Ovary (tissue), 9 donors: ENCODE data around the gene SLC35D3. TPM values are rescaled to one million over a fixed set of nuclear protein-coding genes. Genes with fewer than 3 reads are reported as not detected.
"Not testable (repeated sequence)": the region's sequence is repeated elsewhere in the genome, so short reads cannot be mapped to it uniquely, and the experiment has no call there.

ENCODE experiments used
- DNase-seq, 5 donors: peaks; one replicate each; pipeline ENCODE4 v3.0.0-alpha.2; 2019 to 2020
- H3K27ac ChIP-seq, 2 donors: fragments of 200-600 bp; one replicate each; pipeline versions ENCODE4 v1.5.1 to v1.8.0; 2019 to 2022
- H3K27me3 ChIP-seq: fragments of 200-600 bp; one replicate; pipeline ENCODE4 v1.8.0; 2022
- H3K36me3 ChIP-seq: fragments of 200-600 bp; sonication (generic); one replicate; pipeline ENCODE4 v1.5.1; 2019
- H3K4me1 ChIP-seq: one replicate; pipeline ENCODE4 v1.8.1; 2013; ENCODE audit warnings: mild to moderate bottlenecking, moderate library complexity; ENCODE audit not compliant: insufficient read depth
- H3K4me3 ChIP-seq: fragments of 200-600 bp; sonication (generic); one replicate; pipeline ENCODE4 v1.5.1; 2017
- H3K9me3 ChIP-seq, 2 donors: fragments of 200-600 bp in 1 of 2; sonication (generic) in 1 of 2; one replicate each; pipeline versions ENCODE4 v1.5.1 to v1.8.1; 2013 to 2019; ENCODE audit warnings: mild to moderate bottlenecking in 1 of 2, moderate library complexity in 1 of 2
- EP300 ChIP-seq: sonication (generic); formaldehyde crosslinking; IDR thresholded peaks from one replicate; pipeline ENCODE4 v1.6.1; 2017; ENCODE audit warnings: antibody characterized with exemption
- POLR2A ChIP-seq: fragments of 450-650 bp; IDR thresholded peaks from one replicate; pipeline ENCODE4 v1.6.1; 2017; ENCODE audit warnings: antibody characterized with exemption, mild to moderate bottlenecking, moderate library complexity
- WGBS, 3 donors: extraction: QIAGEN DNeasy Blood & Tissue Kit in 1 of 3; methylation state at CpG; one replicate each; pipeline versions ENCODE4 v1.1.5 to v1.1.7; 2013 to 2017; 5-methylcytosine and 5-hydroxymethylcytosine counted together
- intact Hi-C, 4 donors: fragments of 100-400 bp; cut with DNase I; formaldehyde crosslinking; loops; one replicate each; pipeline versions ENCODE4 v1.11.0 to v1.15.1; 2022 to 2023
- polyA plus RNA-seq, 2 donors: library from polyadenylated mRNA; stranded (reverse); fragments of 200-250 nt in 1 of 2; fragments of 350-450 nt in 1 of 2; fragmentation: Illumina TruSeq in 1 of 2; extraction: RNeasy Lipid Tissue Mini Kit (QIAGEN cat#74804) in 1 of 2; gene quantifications; one replicate each; pipeline ENCODE4 v1.2.3, GENCODE V29; 2013 to 2014
- total RNA-seq, 7 donors: library from RNA; depleted of rRNA in 2 of 7; stranded (reverse); fragments of >200 nt in 2 of 7; fragmentation: NEBNext Ultra II Directional in 3 of 7; extraction: Animal tissue kit (Norgen Biotek cat#: 25700) in 3 of 7; gene quantifications; one replicate each; pipeline versions ENCODE4 v1.1.0 to v1.2.4, GENCODE V29; 2016 to 2023
- TF ChIP-seq, protein P1 (sequence below), 3 donors: fragments of 450-650 bp in 2 of 3; fragments of 200-600 bp in 1 of 3; IDR thresholded peaks; one replicate each; pipeline versions ENCODE4 v1.5.1 to v1.8.0; 2016 to 2022; ENCODE audit warnings: antibody characterized with exemption in 3 of 3, mild to moderate bottlenecking in 1 of 3
- donor health status: DM: no; HTN: no; CAD: no; lungs with moderate emphysema.
- donor health status: DM: no; HTN: no; CAD: no.
- donor health status: Bipolar disorder and iron deficiency.
- donor health status: DM: yes; HTN: yes; CAD: no.
- donor health status: DM: no; HTN: no; CAD: no.
- donor health status: DM: yes; HTN: yes; CAD: no.

SLC35D3 gene
- total and polyA plus RNA-seq, 9 donors = 0.02 TPM; not detected in 8

DNA sequence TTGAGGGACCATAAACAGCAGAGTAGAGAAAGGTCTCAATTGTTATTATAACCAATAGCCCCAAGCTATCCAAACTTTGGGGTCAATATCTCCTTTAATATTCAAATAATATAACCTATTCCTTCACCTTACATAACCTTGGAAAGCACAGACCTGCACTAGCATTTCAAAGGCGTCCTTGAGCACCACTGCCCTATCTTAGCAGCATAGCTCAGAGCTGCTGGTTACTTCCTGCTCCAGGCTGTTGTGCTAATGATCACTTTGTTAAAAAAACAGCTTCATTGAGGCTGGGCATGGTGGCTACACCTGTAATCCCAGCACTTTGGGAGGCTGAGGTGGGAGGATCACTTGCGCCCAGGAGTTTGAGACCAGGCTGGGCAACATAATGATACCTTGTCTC lies 10.5 kb downstream of the SLC35D3 start:
- intact Hi-C loops = no loop called here
- no peak for DNase-seq

DNA sequence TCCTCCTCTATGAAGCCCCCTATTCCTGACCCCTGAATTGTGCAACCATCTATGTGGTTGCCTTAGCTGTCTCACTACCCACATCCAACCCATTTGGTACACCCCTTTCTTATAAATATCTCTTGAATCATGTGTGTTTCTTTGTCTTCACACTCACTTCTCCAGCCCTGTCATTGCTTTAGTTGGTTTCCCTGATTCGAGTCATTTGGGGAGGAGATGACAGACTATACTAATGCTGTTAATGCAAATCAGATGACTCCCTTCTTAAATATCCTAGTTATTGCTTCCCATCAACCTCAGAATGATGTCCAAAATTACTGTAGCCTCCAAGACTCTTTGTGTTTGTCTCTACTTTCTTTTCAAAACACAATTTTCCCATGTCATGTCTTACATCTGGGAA lies 23.0 kb downstream of the SLC35D3 start:
- TF ChIP-seq EP300 = no peak
- TF ChIP-seq, protein P1, sequence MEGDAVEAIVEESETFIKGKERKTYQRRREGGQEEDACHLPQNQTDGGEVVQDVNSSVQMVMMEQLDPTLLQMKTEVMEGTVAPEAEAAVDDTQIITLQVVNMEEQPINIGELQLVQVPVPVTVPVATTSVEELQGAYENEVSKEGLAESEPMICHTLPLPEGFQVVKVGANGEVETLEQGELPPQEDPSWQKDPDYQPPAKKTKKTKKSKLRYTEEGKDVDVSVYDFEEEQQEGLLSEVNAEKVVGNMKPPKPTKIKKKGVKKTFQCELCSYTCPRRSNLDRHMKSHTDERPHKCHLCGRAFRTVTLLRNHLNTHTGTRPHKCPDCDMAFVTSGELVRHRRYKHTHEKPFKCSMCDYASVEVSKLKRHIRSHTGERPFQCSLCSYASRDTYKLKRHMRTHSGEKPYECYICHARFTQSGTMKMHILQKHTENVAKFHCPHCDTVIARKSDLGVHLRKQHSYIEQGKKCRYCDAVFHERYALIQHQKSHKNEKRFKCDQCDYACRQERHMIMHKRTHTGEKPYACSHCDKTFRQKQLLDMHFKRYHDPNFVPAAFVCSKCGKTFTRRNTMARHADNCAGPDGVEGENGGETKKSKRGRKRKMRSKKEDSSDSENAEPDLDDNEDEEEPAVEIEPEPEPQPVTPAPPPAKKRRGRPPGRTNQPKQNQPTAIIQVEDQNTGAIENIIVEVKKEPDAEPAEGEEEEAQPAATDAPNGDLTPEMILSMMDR (IDR thresholded peaks at IDR 0.05) = no peak
- TF ChIP-seq POLR2A = no peak
- Histone ChIP-seq H3K27me3 (no peaks in the 10 kb centered on the region), H3K4me3 (no peak overlapping the region), H3K4me1 (no peaks in the 10 kb centered on the region), H3K36me3 (no peaks in the 10 kb centered on the region), H3K27ac (no peak overlapping the region), H3K9me3 (no peaks in the 10 kb centered on the region)
- WGBS, 3 donors = 77 to 81% (median 78%) methylated on average over 1 of the region's 1 CpG
- DNase-seq = no peak
- intact Hi-C loops = no loop called here

More for the DNA sequence above, 10.5 kb downstream of the SLC35D3 start:
- Histone ChIP-seq H3K9me3 (no peaks in the 10 kb centered on the region), H3K4me1 (no peaks in the 10 kb centered on the region), H3K27ac (no peak overlapping the region), H3K4me3 (no peak overlapping the region), H3K27me3 (no peaks in the 10 kb centered on the region), H3K36me3 (no peaks in the 10 kb centered on the region)
- TF ChIP-seq POLR2A (no peak), EP300 (no peak)
- TF ChIP-seq, protein P1 (IDR thresholded peaks at IDR 0.05) = no peak
- 68 to 74% (median 72%) methylated on average over 2 of the region's 2 CpGs for WGBS, 3 donors

DNA sequence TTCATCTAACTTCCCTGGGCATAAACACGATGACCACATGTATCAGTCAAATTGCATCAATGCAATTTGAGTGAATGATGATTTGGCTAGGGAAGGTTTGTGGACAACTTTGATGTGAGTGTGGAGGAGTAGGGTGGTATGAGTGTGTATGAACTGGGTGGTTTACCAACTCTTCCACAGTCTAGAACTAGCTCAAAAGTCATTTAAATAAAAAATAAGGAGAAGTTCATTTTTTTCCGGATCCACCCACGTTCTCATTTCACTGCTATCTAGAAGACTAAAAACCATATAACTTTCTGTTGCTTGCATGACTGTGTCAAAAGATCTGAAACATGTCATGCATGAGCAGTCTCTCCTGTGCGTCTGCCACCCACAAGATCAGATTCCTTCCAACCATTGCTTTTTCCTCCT lies 23.6 kb downstream of the SLC35D3 start:
- DNase-seq = no peak
- H3K4me1 ChIP-seq = no peaks in the 10 kb centered on the region
- 46 to 67% (median 53%) methylated on average over 4 of the region's 4 CpGs for WGBS, 3 donors
- no peak overlapping the region for H3K4me3 ChIP-seq
- intact Hi-C loops = no loop called here
- no peaks in the 10 kb centered on the region for H3K9me3 ChIP-seq
- H3K27ac ChIP-seq = no peak overlapping the region
- TF ChIP-seq EP300 = no peak
- no peak for TF ChIP-seq POLR2A
- TF ChIP-seq, protein P1 (IDR thresholded peaks at IDR 0.05) = no peak
- H3K36me3 ChIP-seq = no peaks in the 10 kb centered on the region
- no peaks in the 10 kb centered on the region for H3K27me3 ChIP-seq

DNA sequence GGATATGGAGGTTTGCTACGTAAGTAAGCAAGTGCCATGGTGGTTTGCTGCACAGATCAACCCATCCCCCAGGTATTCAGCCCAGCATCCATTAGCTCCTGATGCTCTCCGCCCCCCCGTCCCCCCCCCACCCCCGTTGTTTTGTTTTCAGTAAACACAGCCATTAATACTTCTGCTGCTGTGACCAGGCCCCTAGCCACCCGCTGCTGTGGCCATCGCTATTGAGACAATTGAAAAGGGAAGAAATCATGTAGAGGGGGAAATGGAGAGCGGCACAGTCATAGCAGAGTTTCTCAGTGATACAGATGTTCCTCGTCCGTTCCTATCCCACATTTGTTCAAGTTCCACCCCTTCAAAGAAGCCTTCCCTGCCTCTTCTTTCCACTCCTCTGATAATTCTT lies 24.9 kb downstream of the SLC35D3 start:
- no peaks in the 10 kb centered on the region for H3K9me3 ChIP-seq
- WGBS, 3 donors = 45 to 50% (median 48%) methylated on average over 9 of the region's 9 CpGs

DNA sequence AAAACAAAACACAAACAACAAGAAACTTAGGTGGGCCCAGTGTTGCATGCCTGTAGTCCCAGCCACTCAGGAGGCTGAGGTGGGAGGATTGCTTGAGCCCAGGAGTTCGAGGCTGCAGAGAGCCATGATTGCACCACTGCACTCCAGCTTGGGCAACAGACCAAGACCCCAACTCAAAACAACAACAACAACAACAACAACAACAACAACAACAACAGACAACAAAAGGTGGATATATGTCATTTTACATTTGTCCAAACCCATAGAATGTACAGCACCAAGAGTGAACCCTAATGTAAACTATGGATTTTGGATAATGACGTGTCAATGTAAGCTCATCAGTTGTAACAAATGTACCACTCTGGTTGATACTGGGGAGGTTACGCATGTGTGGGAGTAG lies 27.9 kb downstream of the SLC35D3 start:
- H3K4me1 ChIP-seq, DNase-seq, H3K9me3 ChIP-seq, H3K4me3 ChIP-seq, H3K27ac ChIP-seq, intact Hi-C loops, H3K36me3 ChIP-seq, H3K27me3 ChIP-seq: not testable (repeated sequence)
- WGBS, 3 donors = 92 to 94% (median 93%) methylated on average over 3 of the region's 3 CpGs

More for the DNA sequence above, 24.9 kb downstream of the SLC35D3 start:
- no peak for DNase-seq
- Histone ChIP-seq H3K36me3 (no peaks in the 10 kb centered on the region), H3K4me1 (no peaks in the 10 kb centered on the region), H3K27me3 (no peaks in the 10 kb centered on the region), H3K4me3 (no peak overlapping the region), H3K27ac (no peak overlapping the region)
- TF ChIP-seq, protein P1 (IDR thresholded peaks at IDR 0.05) = no peak
- TF ChIP-seq POLR2A = no peak
- TF ChIP-seq EP300 = no peak
- intact Hi-C loops = no loop called here
